ENCODE data around the gene UQCC3.
A peak's percentile ranks its signal among the peaks of the same experiment; 100 is the strongest.

UQCC3 gene

GRCh38 chr11:62664405-62665074 lies 6.9 kb upstream of the UQCC3 start:
- no peak for TF ChIP-seq TSHZ2 (CRISPR knock-in tag; IDR thresholded peaks at IDR 0.05)
- TF ChIP-seq ZNF70 (CRISPR knock-in tag; IDR thresholded peaks at IDR 0.05) = no peak
- TF ChIP-seq CSRNP3 (CRISPR knock-in tag; IDR thresholded peaks at IDR 0.05) = no peak
- TF ChIP-seq ZNF8 (CRISPR knock-in tag; IDR thresholded peaks at IDR 0.05) = no peak
- no peak for TF ChIP-seq ESRRG (CRISPR knock-in tag; IDR thresholded peaks at IDR 0.05)
- TF ChIP-seq ZNF565 (CRISPR knock-in tag; conservative IDR thresholded peaks at IDR 0.05; ENCODE audit: low read depth) = no peak
- no peak for TF ChIP-seq CSDC2 (CRISPR knock-in tag; IDR thresholded peaks at IDR 0.05)
- no peak for TF ChIP-seq ZFP3 (CRISPR knock-in tag; IDR thresholded peaks at IDR 0.05)
- TF ChIP-seq, protein P1, sequence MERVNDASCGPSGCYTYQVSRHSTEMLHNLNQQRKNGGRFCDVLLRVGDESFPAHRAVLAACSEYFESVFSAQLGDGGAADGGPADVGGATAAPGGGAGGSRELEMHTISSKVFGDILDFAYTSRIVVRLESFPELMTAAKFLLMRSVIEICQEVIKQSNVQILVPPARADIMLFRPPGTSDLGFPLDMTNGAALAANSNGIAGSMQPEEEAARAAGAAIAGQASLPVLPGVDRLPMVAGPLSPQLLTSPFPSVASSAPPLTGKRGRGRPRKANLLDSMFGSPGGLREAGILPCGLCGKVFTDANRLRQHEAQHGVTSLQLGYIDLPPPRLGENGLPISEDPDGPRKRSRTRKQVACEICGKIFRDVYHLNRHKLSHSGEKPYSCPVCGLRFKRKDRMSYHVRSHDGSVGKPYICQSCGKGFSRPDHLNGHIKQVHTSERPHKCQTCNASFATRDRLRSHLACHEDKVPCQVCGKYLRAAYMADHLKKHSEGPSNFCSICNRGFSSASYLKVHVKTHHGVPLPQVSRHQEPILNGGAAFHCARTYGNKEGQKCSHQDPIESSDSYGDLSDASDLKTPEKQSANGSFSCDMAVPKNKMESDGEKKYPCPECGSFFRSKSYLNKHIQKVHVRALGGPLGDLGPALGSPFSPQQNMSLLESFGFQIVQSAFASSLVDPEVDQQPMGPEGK (CRISPR knock-in tag; IDR thresholded peaks at IDR 0.05; ENCODE audit: borderline replicate concordance) = no peak
- no peak for TF ChIP-seq ZC3H10 (CRISPR knock-in tag; IDR thresholded peaks at IDR 0.05)
- TF ChIP-seq TOX (CRISPR knock-in tag; IDR thresholded peaks at IDR 0.05; ENCODE audit: borderline replicate concordance) = no peak
- TF ChIP-seq ARNTL (CRISPR knock-in tag; IDR thresholded peaks at IDR 0.05; ENCODE audit: borderline replicate concordance, low read depth) = no peak
- no peak for TF ChIP-seq SNAI2 (CRISPR knock-in tag; IDR thresholded peaks at IDR 0.05)
- peak; percentile 65 for ATAC-seq

- peak; percentile 92 for ATAC-seq
- TF ChIP-seq CREB5 (CRISPR knock-in tag; IDR thresholded peaks at IDR 0.05; ENCODE audit: low read depth) (peak; percentile 76), ZFP30 (CRISPR knock-in tag; IDR thresholded peaks at IDR 0.05) (peak; percentile 57; the same call in 1 of the 2 replicates), ZNF8 (CRISPR knock-in tag; IDR thresholded peaks at IDR 0.05) (peak; percentile 73), CSRNP3 (CRISPR knock-in tag; IDR thresholded peaks at IDR 0.05) (peak; percentile 98), ESRRG (CRISPR knock-in tag; IDR thresholded peaks at IDR 0.05) (peak; percentile 97), TSHZ2 (CRISPR knock-in tag; IDR thresholded peaks at IDR 0.05) (no peak), TCF4 (CRISPR knock-in tag; IDR thresholded peaks at IDR 0.05; ENCODE audit: borderline replicate concordance) (peak; percentile 55; the same call in 1 of the 2 replicates), BACH2 (CRISPR knock-in tag; IDR thresholded peaks at IDR 0.05; ENCODE audit: borderline replicate concordance) (no peak), ZC3H10 (CRISPR knock-in tag; IDR thresholded peaks at IDR 0.05) (peak; percentile 88), OSR1 (CRISPR knock-in tag; IDR thresholded peaks at IDR 0.05) (no peak), CSDC2 (CRISPR knock-in tag; IDR thresholded peaks at IDR 0.05) (peak; percentile 68; the same call in 1 of the 2 replicates), ARNTL (CRISPR knock-in tag; IDR thresholded peaks at IDR 0.05; ENCODE audit: borderline replicate concordance, low read depth) (peak; percentile 82; the same call in 1 of the 2 replicates), SNAI2 (CRISPR knock-in tag; IDR thresholded peaks at IDR 0.05) (peak; percentile 74; the same call in 1 of the 2 replicates), TOX (CRISPR knock-in tag; IDR thresholded peaks at IDR 0.05; ENCODE audit: borderline replicate concordance) (peak; percentile 95), ZNF565 (CRISPR knock-in tag; conservative IDR thresholded peaks at IDR 0.05; ENCODE audit: low read depth) (0 out of 2 replicates have a peak, but pooled peaks have one; percentile 74), RARB (CRISPR knock-in tag; IDR thresholded peaks at IDR 0.05) (peak; percentile 94), ZNF70 (CRISPR knock-in tag; IDR thresholded peaks at IDR 0.05) (peak; percentile 44; the same call in 1 of the 2 replicates)
- TF ChIP-seq, protein P1 (CRISPR knock-in tag; IDR thresholded peaks at IDR 0.05; ENCODE audit: borderline replicate concordance) = peak; percentile 91
- TF ChIP-seq, protein P2, sequence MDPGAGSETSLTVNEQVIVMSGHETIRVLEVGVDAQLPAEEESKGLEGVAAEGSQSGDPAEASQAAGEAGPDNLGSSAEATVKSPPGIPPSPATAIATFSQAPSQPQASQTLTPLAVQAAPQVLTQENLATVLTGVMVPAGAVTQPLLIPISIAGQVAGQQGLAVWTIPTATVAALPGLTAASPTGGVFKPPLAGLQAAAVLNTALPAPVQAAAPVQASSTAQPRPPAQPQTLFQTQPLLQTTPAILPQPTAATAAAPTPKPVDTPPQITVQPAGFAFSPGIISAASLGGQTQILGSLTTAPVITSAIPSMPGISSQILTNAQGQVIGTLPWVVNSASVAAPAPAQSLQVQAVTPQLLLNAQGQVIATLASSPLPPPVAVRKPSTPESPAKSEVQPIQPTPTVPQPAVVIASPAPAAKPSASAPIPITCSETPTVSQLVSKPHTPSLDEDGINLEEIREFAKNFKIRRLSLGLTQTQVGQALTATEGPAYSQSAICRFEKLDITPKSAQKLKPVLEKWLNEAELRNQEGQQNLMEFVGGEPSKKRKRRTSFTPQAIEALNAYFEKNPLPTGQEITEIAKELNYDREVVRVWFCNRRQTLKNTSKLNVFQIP (CRISPR knock-in tag; IDR thresholded peaks at IDR 0.05; ENCODE audit: borderline replicate concordance, low read depth) = peak; percentile 86; the same call in 1 of the 2 replicates
Measured at GRCh38 chr11:62665075-62665598, 6.3 kb upstream of the UQCC3 start, which contains the start of the genes C11orf98 and CSKMT. TSS of gene C11orf98 (minus strand) at chr11:62665210. CDS start at chr11:62665169, 41 bp downstream. TSS of gene CSKMT (plus strand) at chr11:62665312. CDS start at chr11:62665880, 568 bp downstream.
